ENCODE measurements around the gene KHDC3L.

DNA sequence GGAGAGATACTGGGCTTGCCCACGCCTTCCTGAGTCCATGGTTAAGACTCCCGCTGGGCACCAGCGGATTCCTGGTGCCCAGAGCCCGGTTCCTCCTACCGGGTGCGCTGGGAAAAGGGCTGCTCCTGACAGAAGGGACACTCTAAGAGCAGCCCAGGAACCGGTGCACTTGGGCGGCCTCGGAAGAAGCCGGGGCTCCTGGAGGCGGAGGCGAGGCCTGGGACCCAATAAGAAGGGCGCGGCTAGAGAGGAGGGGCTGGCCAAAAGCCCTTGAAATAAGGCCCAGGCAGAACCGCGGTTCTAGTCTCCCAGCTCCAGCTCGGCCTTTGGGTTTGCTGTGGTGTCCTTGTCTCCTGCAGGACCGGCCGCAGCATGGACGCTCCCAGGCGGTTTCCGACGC lies at the start of gene KHDC3L:
- TF ChIP-seq POLR2A (IDR thresholded peaks at IDR 0.05) (no peak), CTCF (IDR thresholded peaks at IDR 0.05) (no peak), EP300 (IDR thresholded peaks at IDR 0.05) (no peak)
